HepG2 (cell line): ENCODE data around the gene TBL2. TPM values are rescaled to one million over a fixed set of nuclear protein-coding genes. Genes with fewer than 3 reads are reported as not detected.

Source experiments
- FOSL2 ChIP-seq: sonication (generic); formaldehyde crosslinking; IDR thresholded peaks from 2 replicates; pipeline ENCODE4 v1.4.0; 2020; ENCODE audit warnings: missing genetic modification reagents
- HES4 ChIP-seq: sonication (generic); formaldehyde crosslinking; IDR thresholded peaks from 2 replicates; pipeline ENCODE4 v1.9.0; 2021; ENCODE audit warnings: mild to moderate bottlenecking, missing genetic modification reagents, borderline replicate concordance
- MBNL3 ChIP-seq: fragments of 250-450 bp; sonication (Bioruptor Pico); conservative IDR thresholded peaks from 2 replicates; pipeline ENCODE4 v1.8.0; 2022; ENCODE audit warnings: mild to moderate bottlenecking, inconsistent platforms
- SNRNP70 ChIP-seq: fragments of 200-400 bp; formaldehyde crosslinking; IDR thresholded peaks from 2 replicates; pipeline ENCODE4 v1.6.1; 2017; ENCODE audit warnings: mild to moderate bottlenecking, low read depth, low read length, moderate library complexity
- TCF12 ChIP-seq, 2 experiments: fragments of 450-650 bp in 1 of 2; sonication (generic) in 1 of 2; formaldehyde crosslinking in 1 of 2; IDR thresholded peaks; 2 replicates each; pipeline versions ENCODE4 v1.6.1 to v1.8.0; 2017 to 2022; ENCODE audit warnings: antibody characterized with exemption in 1 of 2, mild to moderate bottlenecking in 1 of 2, missing genetic modification reagents in 1 of 2, moderate library complexity in 1 of 2
- ZNF569 ChIP-seq: sonication (generic); formaldehyde crosslinking; IDR thresholded peaks from 2 replicates; pipeline ENCODE4 v1.5.0; 2020; ENCODE audit warnings: mild to moderate bottlenecking, missing genetic modification reagents, moderate library complexity, borderline replicate concordance
- ZNF747 ChIP-seq: sonication (generic); formaldehyde crosslinking; IDR thresholded peaks from 2 replicates; pipeline ENCODE4 v1.8.1; 2023; ENCODE audit warnings: missing genetic modification reagents, mild to moderate bottlenecking, borderline replicate concordance
- polyA plus RNA-seq, 8 experiments: library from polyadenylated mRNA; depleted of rRNA in 3 of 8; stranded (reverse) in 7 of 8; unstranded in 1 of 8; fragments of >200 nt; fragmentation: Illumina TruSeq in 4 of 8; extraction: Trizol in 4 of 8; gene quantifications; 2 replicates each; pipeline versions ENCODE4 v1.2.1 to v1.2.3, GENCODE V29; 2011 to 2016; ENCODE audit warnings: low read depth in 4 of 8, missing spikeins in 1 of 8, mixed read lengths in 1 of 8; ENCODE audit not compliant: insufficient read depth in 1 of 8
- total RNA-seq, 5 experiments: library from RNA; depleted of rRNA; stranded (reverse); fragments of >200 nt; fragmentation: Illumina TruSeq; extraction: Trizol; gene quantifications; 2 replicates each; pipeline ENCODE4 v1.2.3, GENCODE V29; 2016; ENCODE audit warnings: low read depth in 1 of 5
- TF ChIP-seq, protein P1 (sequence below): sonication (generic); formaldehyde crosslinking; IDR thresholded peaks from 2 replicates; pipeline ENCODE4 v1.5.0; 2020; ENCODE audit warnings: missing genetic modification reagents, mild to moderate bottlenecking, borderline replicate concordance
- TF ChIP-seq, protein P2 (sequence below), 2 experiments: fragments of 450-650 bp in 1 of 2; sonication (generic) in 1 of 2; formaldehyde crosslinking in 1 of 2; IDR thresholded peaks; 2 replicates each; pipeline versions ENCODE4 v1.6.1 to v1.8.0; 2016 to 2022; ENCODE audit warnings: antibody characterized with exemption in 1 of 2, mild to moderate bottlenecking in 1 of 2, missing genetic modification reagents in 1 of 2
- TF ChIP-seq, protein P3 (sequence below): IDR thresholded peaks from 2 replicates; pipeline ENCODE4 v1.6.1; 2016
- TF ChIP-seq, protein P4 (sequence below): sonication (generic); formaldehyde crosslinking; IDR thresholded peaks from 2 replicates; pipeline ENCODE4 v1.4.0; 2020; ENCODE audit warnings: missing genetic modification reagents, borderline replicate concordance

TBL2 gene
- total and polyA plus RNA-seq, 2 of the 13 experiments (the other 11 are each of a cell fraction or from before 2014, with no cell fraction given) = 43.4 to 47.2 TPM

DNA sequence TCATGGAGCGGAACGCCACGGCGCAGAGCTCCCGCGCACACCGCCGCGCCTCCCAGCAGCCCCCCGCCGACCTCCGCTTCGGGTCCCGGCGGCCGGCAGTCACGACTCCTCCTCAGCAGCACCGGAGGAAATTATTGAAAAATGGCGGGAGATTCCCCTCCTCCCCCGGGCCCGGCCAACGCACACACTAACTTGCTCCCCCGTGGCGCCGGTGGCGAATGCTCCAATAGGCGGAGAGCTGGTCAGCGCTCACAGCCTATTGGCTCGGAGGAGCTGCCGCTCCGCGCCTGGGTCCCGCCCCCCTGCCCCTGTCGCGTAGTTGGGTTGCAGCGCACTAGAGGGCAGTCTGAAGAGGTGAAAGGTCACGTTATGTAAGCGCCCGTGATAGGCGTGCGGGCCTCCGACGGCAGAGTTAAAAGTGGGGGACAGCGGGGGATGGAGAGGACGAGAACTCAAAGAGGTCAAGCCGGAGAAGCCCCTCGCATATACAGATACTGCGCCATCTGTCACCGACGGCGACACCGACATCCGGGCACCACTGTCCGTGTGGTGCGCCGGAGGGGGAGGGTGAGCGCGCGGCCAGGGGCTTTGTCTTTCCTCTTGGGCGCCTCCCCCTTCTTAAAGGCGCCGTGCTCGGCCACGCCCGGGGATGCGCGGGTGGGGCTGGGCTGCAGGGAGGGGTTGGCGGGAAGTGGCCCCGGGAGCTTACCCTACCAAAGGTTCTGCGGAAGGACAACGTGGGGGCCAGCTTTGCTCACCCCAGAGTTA, 56.1 kb downstream of the TBL2 start, which contains the start of gene BAZ1B (continued):
- TF ChIP-seq, protein P1, sequence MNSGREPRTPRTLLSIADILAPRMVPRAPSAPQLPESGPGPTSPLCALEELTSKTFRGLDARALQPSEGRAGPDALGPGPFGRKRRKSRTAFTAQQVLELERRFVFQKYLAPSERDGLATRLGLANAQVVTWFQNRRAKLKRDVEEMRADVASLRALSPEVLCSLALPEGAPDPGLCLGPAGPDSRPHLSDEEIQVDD (CRISPR knock-in tag) = no peak; the same call in 1 of the 2 replicates
- no peak for TF ChIP-seq MBNL3
- peak; percentile 75; the same call in 1 of the 2 replicates for TF ChIP-seq ZNF747
- TF ChIP-seq TCF12 (IDR thresholded peaks at IDR 0.05) = no peak
- no peak for TF ChIP-seq TCF12 (CRISPR knock-in tag; IDR thresholded peaks at IDR 0.05)
- TF ChIP-seq ZNF569 (CRISPR knock-in tag) = no peak
- peak; percentile 24; the same call in 1 of the 2 replicates for TF ChIP-seq HES4 (CRISPR knock-in tag)
- TF ChIP-seq, protein P2, sequence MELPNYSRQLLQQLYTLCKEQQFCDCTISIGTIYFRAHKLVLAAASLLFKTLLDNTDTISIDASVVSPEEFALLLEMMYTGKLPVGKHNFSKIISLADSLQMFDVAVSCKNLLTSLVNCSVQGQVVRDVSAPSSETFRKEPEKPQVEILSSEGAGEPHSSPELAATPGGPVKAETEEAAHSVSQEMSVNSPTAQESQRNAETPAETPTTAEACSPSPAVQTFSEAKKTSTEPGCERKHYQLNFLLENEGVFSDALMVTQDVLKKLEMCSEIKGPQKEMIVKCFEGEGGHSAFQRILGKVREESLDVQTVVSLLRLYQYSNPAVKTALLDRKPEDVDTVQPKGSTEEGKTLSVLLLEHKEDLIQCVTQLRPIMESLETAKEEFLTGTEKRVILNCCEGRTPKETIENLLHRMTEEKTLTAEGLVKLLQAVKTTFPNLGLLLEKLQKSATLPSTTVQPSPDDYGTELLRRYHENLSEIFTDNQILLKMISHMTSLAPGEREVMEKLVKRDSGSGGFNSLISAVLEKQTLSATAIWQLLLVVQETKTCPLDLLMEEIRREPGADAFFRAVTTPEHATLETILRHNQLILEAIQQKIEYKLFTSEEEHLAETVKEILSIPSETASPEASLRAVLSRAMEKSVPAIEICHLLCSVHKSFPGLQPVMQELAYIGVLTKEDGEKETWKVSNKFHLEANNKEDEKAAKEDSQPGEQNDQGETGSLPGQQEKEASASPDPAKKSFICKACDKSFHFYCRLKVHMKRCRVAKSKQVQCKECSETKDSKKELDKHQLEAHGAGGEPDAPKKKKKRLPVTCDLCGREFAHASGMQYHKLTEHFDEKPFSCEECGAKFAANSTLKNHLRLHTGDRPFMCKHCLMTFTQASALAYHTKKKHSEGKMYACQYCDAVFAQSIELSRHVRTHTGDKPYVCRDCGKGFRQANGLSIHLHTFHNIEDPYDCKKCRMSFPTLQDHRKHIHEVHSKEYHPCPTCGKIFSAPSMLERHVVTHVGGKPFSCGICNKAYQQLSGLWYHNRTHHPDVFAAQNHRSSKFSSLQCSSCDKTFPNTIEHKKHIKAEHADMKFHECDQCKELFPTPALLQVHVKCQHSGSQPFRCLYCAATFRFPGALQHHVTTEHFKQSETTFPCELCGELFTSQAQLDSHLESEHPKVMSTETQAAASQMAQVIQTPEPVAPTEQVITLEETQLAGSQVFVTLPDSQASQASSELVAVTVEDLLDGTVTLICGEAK (IDR thresholded peaks at IDR 0.05) = no peak
- TF ChIP-seq, protein P2 (CRISPR knock-in tag; IDR thresholded peaks at IDR 0.05) = peak; percentile 29; the same call in 1 of the 2 replicates
- TF ChIP-seq SNRNP70 = no peak
- TF ChIP-seq, protein P3, sequence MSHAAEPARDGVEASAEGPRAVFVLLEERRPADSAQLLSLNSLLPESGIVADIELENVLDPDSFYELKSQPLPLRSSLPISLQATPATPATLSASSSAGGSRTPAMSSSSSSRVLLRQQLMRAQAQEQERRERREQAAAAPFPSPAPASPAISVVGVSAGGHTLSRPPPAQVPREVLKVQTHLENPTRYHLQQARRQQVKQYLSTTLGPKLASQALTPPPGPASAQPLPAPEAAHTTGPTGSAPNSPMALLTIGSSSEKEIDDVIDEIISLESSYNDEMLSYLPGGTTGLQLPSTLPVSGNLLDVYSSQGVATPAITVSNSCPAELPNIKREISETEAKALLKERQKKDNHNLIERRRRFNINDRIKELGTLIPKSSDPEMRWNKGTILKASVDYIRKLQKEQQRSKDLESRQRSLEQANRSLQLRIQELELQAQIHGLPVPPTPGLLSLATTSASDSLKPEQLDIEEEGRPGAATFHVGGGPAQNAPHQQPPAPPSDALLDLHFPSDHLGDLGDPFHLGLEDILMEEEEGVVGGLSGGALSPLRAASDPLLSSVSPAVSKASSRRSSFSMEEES = peak; percentile 65; the same call in 1 of the 2 replicates
- TF ChIP-seq, protein P4, sequence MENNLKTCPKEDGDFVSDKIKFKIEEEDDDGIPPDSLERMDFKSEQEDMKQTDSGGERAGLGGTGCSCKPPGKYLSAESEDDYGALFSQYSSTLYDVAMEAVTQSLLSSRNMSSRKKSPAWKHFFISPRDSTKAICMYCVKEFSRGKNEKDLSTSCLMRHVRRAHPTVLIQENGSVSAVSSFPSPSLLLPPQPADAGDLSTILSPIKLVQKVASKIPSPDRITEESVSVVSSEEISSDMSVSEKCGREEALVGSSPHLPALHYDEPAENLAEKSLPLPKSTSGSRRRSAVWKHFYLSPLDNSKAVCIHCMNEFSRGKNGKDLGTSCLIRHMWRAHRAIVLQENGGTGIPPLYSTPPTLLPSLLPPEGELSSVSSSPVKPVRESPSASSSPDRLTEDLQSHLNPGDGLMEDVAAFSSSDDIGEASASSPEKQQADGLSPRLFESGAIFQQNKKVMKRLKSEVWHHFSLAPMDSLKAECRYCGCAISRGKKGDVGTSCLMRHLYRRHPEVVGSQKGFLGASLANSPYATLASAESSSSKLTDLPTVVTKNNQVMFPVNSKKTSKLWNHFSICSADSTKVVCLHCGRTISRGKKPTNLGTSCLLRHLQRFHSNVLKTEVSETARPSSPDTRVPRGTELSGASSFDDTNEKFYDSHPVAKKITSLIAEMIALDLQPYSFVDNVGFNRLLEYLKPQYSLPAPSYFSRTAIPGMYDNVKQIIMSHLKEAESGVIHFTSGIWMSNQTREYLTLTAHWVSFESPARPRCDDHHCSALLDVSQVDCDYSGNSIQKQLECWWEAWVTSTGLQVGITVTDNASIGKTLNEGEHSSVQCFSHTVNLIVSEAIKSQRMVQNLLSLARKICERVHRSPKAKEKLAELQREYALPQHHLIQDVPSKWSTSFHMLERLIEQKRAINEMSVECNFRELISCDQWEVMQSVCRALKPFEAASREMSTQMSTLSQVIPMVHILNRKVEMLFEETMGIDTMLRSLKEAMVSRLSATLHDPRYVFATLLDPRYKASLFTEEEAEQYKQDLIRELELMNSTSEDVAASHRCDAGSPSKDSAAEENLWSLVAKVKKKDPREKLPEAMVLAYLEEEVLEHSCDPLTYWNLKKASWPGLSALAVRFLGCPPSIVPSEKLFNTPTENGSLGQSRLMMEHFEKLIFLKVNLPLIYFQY (CRISPR knock-in tag) = peak; percentile 15; the same call in 1 of the 2 replicates
- peak; percentile 24; the same call in 1 of the 2 replicates for TF ChIP-seq FOSL2
